ENCODE data around the gene GPNMB. TPM values are rescaled to one million over a fixed set of nuclear protein-coding genes. Genes with fewer than 3 reads are reported as not detected.

Gene GPNMB
- total RNA-seq, 1 donor = 0.27 TPM

GRCh38 chr7:23298141-23298881, 51.7 kb downstream of the GPNMB start:
- no peak for DNase-seq (ENCODE audit: low read depth in 2 of 3, low spot score in 2 of 3)

GRCh38 chr7:23298885-23299769, 52.6 kb downstream of the GPNMB start, which contains the start of gene MALSU1:
MALSU1 (plus strand) TSS chr7:23299339; CDS start chr7:23299353, 14 bp downstream.
- peak; percentile 90 to 98 (median 98) for DNase-seq (ENCODE audit: low read depth in 2 of 3, low spot score in 2 of 3)

DNA sequence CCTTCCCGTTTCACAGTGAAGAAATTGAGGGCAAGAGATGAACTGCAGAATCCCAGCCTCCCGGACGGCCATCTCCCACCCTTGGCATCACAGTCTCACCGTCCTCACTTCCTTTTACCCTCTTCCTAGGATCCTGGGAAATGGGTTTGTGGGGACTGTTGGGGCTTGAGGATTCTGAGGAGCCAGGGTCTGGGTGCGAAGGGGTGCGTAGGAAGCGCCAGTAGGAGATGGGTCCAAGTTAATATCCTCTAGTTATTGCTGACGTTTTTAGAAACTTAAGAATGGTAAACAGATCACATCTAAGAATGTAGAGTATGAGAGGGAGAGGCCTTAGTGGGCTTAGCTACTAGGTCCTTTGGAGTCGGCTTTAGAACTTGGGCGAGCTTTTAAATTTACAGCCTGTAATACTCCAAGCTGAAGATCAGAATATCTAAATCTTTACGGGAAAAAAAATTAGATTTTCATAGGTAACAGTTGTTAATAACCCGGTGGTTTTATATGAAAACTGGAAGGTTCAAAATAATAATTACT, 53.3 kb downstream of the GPNMB start:
- DNase-seq (ENCODE audit: low read depth in 2 of 3, low spot score in 2 of 3) = no peak

- no peak for DNase-seq (ENCODE audit: low read depth in 2 of 3, low spot score in 2 of 3)
Measured at GRCh38 chr7:23306936-23307521, 60.5 kb downstream of the GPNMB start.

GRCh38 chr7:23308754-23309153, 62.2 kb downstream of the GPNMB start:
- no peak for DNase-seq (ENCODE audit: low read depth in 2 of 3, low spot score in 2 of 3)

GRCh38 chr7:23312141-23312540, 65.6 kb downstream of the GPNMB start:
- DNase-seq (ENCODE audit: low read depth in 2 of 3, low spot score in 2 of 3) = peak in 2 of 3 donors; percentile 33 to 54

DNA sequence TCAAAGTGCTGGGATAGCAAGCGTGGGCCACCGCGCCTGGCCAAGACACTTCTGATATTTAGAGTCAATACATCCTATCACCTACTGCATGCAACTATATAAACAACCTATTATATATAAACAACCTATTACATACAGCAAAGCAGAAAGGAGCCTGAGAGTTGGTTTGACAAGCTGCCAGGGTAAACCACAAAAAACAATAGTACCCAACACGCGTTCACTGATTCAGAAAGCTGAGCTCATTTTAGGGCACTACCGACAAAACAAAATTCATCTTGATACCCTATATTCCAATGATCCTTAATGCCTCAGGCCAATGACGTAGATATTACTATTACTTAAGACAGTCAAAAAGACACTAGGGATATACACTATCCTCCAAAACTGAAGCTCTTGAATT, 68.8 kb downstream of the GPNMB start:
- DNase-seq (ENCODE audit: low read depth in 2 of 3, low spot score in 2 of 3) = no peak

Other genes with a start within 250 kb of the GPNMB start
- 4.0 TPM for gene HYCC1, start 232.6 kb upstream of the GPNMB start, total RNA-seq
- gene KLHL7, start 141.0 kb upstream of the GPNMB start, total RNA-seq = 18.3 TPM
- 28.0 TPM for gene NUP42, start 64.7 kb upstream of the GPNMB start, total RNA-seq
- gene MALSU1, start 52.6 kb downstream of the GPNMB start, total RNA-seq = 35.3 TPM
- 6.7 TPM for gene IGF2BP3, start 223.7 kb downstream of the GPNMB start, total RNA-seq